A673 (cell line): Measurements from ENCODE around the gene NOS3.

Source experiments
- CTCF ChIP-seq: fragments of 300-800, 200-600 bp; sonication (generic); conservative IDR thresholded peaks from 2 replicates; pipeline ENCODE4 v1.5.1; 2017; ENCODE audit warnings: low read depth, mild to moderate bottlenecking, antibody characterized with exemption, low read length, moderate library complexity, mixed read lengths
- EZH2 ChIP-seq: fragments of 200-600 bp; sonication (generic); IDR thresholded peaks from 2 replicates; pipeline ENCODE4 v1.6.1; 2017; ENCODE audit warnings: borderline replicate concordance, low read depth, mild to moderate bottlenecking, mixed read lengths, antibody characterized with exemption, low read length; ENCODE audit not compliant: poor library complexity, severe bottlenecking

- TF ChIP-seq CTCF (no peak), EZH2 (no peak)
Observed at GRCh38 chr7:151028948-151029501, 38.2 kb downstream of the NOS3 start.
